OCI-LY7 (cell line): Measurements from ENCODE around the gene GLIS1. TPM values are rescaled to one million over a fixed set of nuclear protein-coding genes. Genes with fewer than 3 reads are reported as not detected.

Experiments
- BruUV-seq: library from RNA; stranded (reverse); fragments of 400-500 nt; replicated peaks from 2 replicates; lab custom pipeline; 2021; lab: Mats Ljungman, UMichigan
- CTCF ChIA-PET: fragments of 300-600 bp; sonication (Branson Sonifier 250); formaldehyde crosslinking; loops from one replicate; lab custom pipeline; 2022; ENCODE audit warnings: antibody characterized with exemption; ENCODE audit not compliant: unreplicated experiment; lab: Charles Lee
- POLR2A ChIA-PET: fragments of 300-600 bp; sonication (Branson Sonifier 250); formaldehyde crosslinking; loops from one replicate; lab custom pipeline; 2022; ENCODE audit warnings: antibody characterized with exemption; lab: Charles Lee
- DNase-seq: peaks from one replicate; pipeline ENCODE4 v3.0.0-alpha.2; 2015; ENCODE audit warnings: low spot score
- H2AFZ ChIP-seq: fragments of 200-600 bp; sonication (generic), shearing (Covaris generic); 2 replicates; pipeline ENCODE4 v1.6.1; 2014; ENCODE audit warnings: mild to moderate bottlenecking, antibody characterized with exemption, low read length, moderate library complexity
- H3K27ac ChIP-seq: fragments of 200-600 bp; sonication (generic); 2 replicates; pipeline ENCODE4 v1.5.1; 2014; ENCODE audit warnings: mixed run types, low read depth, mild to moderate bottlenecking, moderate library complexity, low read length, inconsistent platforms; ENCODE audit not compliant: poor library complexity, severe bottlenecking
- H3K36me3 ChIP-seq: fragments of 200-600 bp; sonication (generic); 2 replicates; pipeline ENCODE4 v1.6.1; 2014; ENCODE audit warnings: mild to moderate bottlenecking, antibody characterized with exemption, low read length, moderate library complexity, mixed read lengths; ENCODE audit not compliant: insufficient read depth
- H3K4me1 ChIP-seq: fragments of 200-600 bp; sonication (generic); 2 replicates; pipeline ENCODE4 v1.5.1; 2014; ENCODE audit warnings: mild to moderate bottlenecking, low read length; ENCODE audit not compliant: insufficient read depth, poor library complexity, severe bottlenecking
- H3K4me2 ChIP-seq: fragments of 200-600 bp; sonication (generic); 2 replicates; pipeline ENCODE4 v1.6.1; 2014; ENCODE audit warnings: mild to moderate bottlenecking, low read length
- H3K4me3 ChIP-seq: fragments of 200-600 bp; sonication (generic); 2 replicates; pipeline ENCODE4 v1.5.1; 2014; ENCODE audit warnings: mild to moderate bottlenecking, low read depth, low read length; ENCODE audit not compliant: poor library complexity, severe bottlenecking
- H3K79me2 ChIP-seq: fragments of 200-600 bp; sonication (generic); 2 replicates; pipeline ENCODE4 v1.6.1; 2016; ENCODE audit warnings: low read depth, mild to moderate bottlenecking, low read length, moderate library complexity, mixed read lengths; ENCODE audit not compliant: insufficient read depth
- H3K9me2 ChIP-seq: fragments of 200-600 bp; sonication (generic); 2 replicates; pipeline ENCODE4 v1.6.1; 2016; ENCODE audit warnings: mild to moderate bottlenecking, low read length, mixed read lengths; ENCODE audit not compliant: insufficient read depth
- H3K9me3 ChIP-seq: fragments of 200-600 bp; sonication (generic); 2 replicates; pipeline ENCODE4 v1.6.1; 2014; ENCODE audit warnings: mild to moderate bottlenecking, mixed run types, low read length, mixed read lengths
- H4K20me1 ChIP-seq: fragments of 200-600 bp; sonication (generic); 2 replicates; pipeline ENCODE4 v1.6.1; 2014; ENCODE audit warnings: mild to moderate bottlenecking, antibody characterized with exemption, low read length, moderate library complexity, mixed read lengths; ENCODE audit not compliant: insufficient read depth
- CTCF ChIP-seq: fragments of 200-600 bp; sonication (generic); conservative IDR thresholded peaks from 2 replicates; pipeline ENCODE4 v1.5.1; 2014; ENCODE audit warnings: mild to moderate bottlenecking, antibody characterized with exemption, low read length, moderate library complexity, mixed read lengths
- EZH2phosphoT487 ChIP-seq: fragments of 200-600 bp; sonication (generic); IDR thresholded peaks from 2 replicates; pipeline ENCODE4 v1.6.1; 2018; ENCODE audit warnings: low read depth, borderline replicate concordance, mild to moderate bottlenecking, mixed run types, antibody characterized with exemption, low read length, moderate library complexity, mixed read lengths
- intact Hi-C: fragments of 100-400 bp; cut with micrococcal nuclease; formaldehyde crosslinking; loops from one replicate; pipeline ENCODE4 v1.10.0; 2022; ENCODE audit not compliant: unreplicated experiment
- total RNA-seq, 2 experiments: library from RNA; depleted of rRNA in 1 of 2; stranded (reverse); fragments of >200 nt in 1 of 2; shearing (Covaris generic) in 1 of 2; gene quantifications; 2 replicates each; pipeline ENCODE4 v1.2.3, GENCODE V29; 2014 to 2022

Gene GLIS1
- total RNA-seq, 2 experiments from 2014 or later, result not detected

DNA sequence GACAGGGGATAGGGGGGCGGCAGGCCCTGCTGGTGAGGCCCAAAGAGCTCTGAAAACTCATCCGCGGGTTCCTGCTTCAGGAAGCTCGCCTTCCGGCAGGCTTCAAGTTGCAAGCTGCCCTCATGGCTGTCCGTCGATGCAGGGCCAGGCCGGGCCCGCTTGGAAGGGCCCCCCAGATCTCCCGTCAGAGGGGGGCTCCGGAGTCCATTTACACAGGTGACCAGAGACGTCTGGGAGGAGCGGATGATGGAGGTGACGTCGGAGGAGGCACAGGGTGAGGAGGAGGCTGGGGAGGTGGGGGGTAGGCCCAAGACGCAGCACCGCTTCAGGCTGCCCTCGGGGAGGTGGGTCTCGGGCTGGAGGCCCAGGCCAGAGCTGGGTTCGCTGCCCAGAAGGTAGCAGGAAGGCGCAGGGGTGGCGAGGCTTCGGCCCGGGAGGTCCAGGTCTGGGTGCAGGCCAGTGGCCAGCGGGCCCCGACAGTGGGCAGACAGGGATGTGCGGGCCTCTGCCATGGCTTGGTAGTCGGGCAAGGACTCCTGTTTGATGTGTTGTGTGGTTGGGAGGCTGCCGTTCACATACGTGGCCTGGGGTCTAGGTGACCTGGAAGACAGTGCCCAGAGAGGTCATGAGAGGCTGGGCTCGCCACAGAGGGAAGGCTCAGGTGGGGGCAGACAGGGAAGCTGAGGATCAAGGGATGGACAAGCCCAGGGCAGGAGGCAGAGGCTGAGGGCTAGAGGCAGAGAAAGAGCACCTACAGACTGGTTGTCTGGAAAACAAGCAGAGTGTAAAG lies 144.4 kb downstream of the GLIS1 start:
- H3K27ac ChIP-seq, result no peak overlapping the region
- no peak overlapping the region for H3K4me3 ChIP-seq
- no peaks in the 10 kb centered on the region for H3K9me2 ChIP-seq
- ChIA-PET CTCF (no interaction called here), POLR2A (no interaction called here)
- no peak overlapping the region for H2AFZ ChIP-seq
- no peak; the same call in 1 of the 2 replicates for TF ChIP-seq CTCF
- TF ChIP-seq EZH2phosphoT487, result no peak
- H3K79me2 ChIP-seq, result no peaks in the 10 kb centered on the region
- no peak for DNase-seq
- intact Hi-C loops, result no loop called here
- H3K9me3 ChIP-seq, result no peaks in the 10 kb centered on the region
- H3K4me2 ChIP-seq, result no peak overlapping the region
- BruUV-seq, result no TSS peak
- H3K36me3 ChIP-seq, result no peaks in the 10 kb centered on the region
- H4K20me1 ChIP-seq, result no peaks in the 10 kb centered on the region
- H3K4me1 ChIP-seq, result no peaks in the 10 kb centered on the region

DNA sequence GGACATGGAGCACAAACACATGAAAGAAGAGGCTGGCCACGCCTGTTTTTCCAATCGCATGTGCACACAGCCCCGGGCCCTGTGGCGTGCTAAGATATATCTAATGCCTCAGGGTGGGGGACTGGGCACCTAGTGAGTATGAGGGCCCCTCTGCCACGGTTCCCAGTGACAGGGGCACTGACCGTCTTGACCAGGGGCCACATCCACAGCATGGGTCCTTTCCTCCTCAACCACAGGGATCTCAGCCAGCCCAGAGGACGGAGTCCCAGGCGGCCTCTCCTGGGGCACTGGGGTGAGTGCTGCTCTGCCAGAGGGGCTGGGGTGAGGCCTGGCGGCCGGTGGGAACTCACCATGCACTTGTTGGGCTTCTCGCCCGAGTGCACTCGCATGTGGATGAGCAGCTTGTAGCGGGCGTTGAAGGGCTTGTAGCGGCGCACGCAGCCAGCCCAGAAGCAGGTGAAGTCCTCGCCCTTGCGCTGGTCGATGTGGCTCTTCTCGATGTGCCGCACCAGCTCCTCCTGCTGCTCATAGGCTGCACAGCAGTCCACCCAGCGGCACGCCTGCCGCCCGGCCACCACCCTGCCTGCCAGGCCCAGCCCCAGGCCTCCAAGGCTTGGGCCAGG lies 145.1 kb downstream of the GLIS1 start:
- Histone ChIP-seq H3K9me2 (no peaks in the 10 kb centered on the region), H3K4me2 (no peak overlapping the region), H3K9me3 (no peaks in the 10 kb centered on the region), H3K4me1 (no peaks in the 10 kb centered on the region), H3K79me2 (no peaks in the 10 kb centered on the region), H3K27ac (no peak overlapping the region), H3K4me3 (no peak overlapping the region), H4K20me1 (no peaks in the 10 kb centered on the region), H2AFZ (no peak overlapping the region), H3K36me3 (no peaks in the 10 kb centered on the region)
- intact Hi-C loops, result no loop called here
- TF ChIP-seq CTCF (peak; percentile 27; the same call in 1 of the 2 replicates), EZH2phosphoT487 (no peak)
- CTCF ChIA-PET, result no interaction called here
- POLR2A ChIA-PET, result no interaction called here
- BruUV-seq, result no TSS peak
- DNase-seq, result no peak
